GM12873 (cell line): Measurements from ENCODE around the gene ACVR2B.

Experiments used
- TF ChIP-seq, protein P1 (sequence below): IDR thresholded peaks from 2 replicates; pipeline ENCODE4 v1.5.1; 2012; ENCODE audit warnings: low read depth, mild to moderate bottlenecking, moderate library complexity, low read length, control low read depth; ENCODE audit not compliant: insufficient read depth; ENCODE audit errors: missing control alignments

ACVR2B gene

DNA sequence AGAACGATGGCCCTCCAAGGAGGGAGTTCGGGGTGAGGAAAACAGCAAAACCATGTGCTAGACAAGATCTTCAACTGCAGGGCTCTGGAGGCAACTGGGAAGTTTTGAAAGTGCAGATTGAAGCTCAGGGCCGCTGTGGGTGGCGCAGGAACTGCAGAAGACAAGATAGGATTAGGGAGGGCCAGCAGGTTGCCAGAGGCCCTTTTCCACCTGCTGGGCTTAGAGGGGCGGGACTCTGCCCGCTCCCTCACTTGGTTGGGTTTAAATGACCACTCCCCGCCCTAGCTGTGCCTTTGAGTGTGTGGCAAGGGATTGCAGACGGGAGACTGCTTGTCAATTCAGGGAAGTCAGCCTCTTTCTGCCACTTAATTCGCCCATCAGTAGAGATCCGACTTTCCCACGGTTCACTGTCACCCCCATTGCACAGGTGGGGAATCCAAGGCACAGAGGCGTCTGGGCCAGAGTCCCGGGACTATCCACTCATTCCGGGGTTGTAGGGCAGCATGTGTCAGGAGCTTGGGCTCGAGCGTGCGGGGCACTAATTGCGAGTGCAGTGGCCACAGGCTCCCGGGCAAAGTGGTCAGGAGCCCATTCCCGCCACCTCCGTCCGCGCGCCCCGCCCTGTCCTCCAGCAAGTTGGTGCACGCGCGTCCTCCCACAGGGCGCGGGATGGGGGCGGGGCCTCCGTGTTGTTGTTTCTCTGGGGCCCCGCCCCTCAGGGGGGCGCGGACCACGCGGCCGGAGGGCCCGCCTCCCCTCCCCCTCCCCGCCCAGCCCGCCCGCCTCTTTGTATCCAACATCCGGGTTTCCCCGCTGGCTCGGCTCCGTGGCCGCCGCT is at the start of gene ACVR2B:
Gene ACVR2B (plus strand): TSS at position 816 of the 838 bp plus-strand sequence. CDS start 433 bp downstream, outside the sequence.
- TF ChIP-seq, protein P1, sequence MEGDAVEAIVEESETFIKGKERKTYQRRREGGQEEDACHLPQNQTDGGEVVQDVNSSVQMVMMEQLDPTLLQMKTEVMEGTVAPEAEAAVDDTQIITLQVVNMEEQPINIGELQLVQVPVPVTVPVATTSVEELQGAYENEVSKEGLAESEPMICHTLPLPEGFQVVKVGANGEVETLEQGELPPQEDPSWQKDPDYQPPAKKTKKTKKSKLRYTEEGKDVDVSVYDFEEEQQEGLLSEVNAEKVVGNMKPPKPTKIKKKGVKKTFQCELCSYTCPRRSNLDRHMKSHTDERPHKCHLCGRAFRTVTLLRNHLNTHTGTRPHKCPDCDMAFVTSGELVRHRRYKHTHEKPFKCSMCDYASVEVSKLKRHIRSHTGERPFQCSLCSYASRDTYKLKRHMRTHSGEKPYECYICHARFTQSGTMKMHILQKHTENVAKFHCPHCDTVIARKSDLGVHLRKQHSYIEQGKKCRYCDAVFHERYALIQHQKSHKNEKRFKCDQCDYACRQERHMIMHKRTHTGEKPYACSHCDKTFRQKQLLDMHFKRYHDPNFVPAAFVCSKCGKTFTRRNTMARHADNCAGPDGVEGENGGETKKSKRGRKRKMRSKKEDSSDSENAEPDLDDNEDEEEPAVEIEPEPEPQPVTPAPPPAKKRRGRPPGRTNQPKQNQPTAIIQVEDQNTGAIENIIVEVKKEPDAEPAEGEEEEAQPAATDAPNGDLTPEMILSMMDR: no peak

- TF ChIP-seq, protein P1: no peak
Measured at GRCh38 chr3:38404286-38404685, 49.4 kb upstream of the ACVR2B start.

DNA sequence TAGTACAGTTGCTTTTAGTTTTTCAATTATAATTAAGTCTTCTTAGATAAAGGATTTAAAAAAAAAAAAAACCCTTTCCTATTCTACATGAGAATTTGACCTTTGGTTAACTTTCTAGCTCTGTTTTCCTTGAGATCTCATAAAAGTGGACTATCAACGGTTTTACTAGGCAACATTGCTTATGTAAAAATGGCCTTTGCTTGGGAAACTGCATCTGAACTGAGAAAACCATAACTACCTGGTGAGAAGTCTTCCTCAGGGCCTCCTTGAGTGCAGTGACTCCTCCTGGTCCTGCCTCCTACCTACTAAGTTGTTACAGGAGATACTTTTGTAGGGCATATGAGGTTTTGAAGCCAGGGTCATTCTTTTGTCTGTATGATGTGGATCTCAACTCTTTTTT is 42.1 kb upstream of the ACVR2B start:
- TF ChIP-seq, protein P1: no peak

- TF ChIP-seq, protein P1: no peak
Measured at GRCh38 chr3:38421679-38422336, 31.9 kb upstream of the ACVR2B start.

DNA sequence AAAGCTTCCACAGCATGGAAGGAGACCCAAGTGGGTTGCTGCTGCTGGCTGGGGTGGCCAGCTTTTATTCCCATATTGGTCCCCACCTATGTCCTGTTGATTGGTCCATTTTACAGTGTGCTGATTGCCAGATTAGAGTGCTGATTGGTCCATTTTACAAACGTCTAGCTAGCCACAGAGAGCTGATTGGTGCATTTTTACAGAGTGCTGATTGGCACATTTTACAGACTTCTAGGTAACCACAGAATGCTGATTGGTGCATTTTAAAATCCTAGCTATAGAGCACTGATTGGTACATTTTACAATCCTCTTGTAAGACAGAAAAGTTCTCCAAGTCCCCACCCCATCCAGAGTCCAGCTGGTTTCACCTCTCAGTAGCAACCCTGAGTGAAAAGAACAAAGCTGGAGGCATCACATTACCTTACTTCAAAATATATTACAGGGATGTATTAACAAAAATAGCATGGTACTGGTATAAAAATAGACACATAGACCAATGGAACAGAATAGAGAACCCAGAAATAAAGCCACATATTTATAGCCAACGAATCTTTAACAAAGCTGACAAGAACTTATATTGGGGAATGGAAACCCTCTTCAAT is 7.5 kb upstream of the ACVR2B start:
- TF ChIP-seq, protein P1: no peak

DNA sequence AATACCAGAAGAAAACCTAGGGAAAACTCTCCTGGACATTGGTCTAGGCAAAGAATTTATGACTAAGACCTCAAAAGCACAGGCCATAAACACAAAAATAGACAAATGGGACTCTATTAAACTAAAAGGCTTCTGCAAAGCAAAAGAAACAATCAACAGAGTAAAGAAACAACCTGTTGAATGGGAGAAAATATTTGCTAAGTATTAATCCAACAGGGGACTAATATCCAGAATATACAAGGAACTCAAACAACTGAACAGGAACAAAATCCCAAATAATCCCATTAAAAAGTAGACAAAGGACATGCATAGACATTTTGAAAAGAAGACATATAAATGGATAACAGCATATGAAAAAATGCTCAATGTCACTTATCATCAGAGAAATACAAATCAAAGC is 6.9 kb upstream of the ACVR2B start:
- TF ChIP-seq, protein P1: no peak

DNA sequence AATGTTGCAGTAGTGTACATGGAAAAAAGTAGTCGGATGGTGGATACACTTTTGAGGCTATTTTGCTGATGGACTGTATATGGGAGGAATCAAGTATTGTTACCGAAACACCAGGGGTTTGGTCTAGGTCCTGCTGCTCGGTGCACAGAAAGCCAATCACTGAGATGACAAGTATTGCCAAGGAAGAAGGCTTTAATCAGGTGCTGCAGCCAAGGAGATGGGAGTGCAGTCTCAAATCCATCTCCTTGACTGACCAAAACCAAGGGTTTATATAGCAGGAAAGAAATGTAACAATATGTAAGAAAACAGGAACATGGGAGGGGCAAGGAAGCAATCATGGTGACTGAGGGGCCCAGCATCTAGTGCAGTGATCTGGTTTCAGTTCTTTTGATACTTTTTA is 2.8 kb upstream of the ACVR2B start:
- TF ChIP-seq, protein P1: no peak
